ENCODE data around the gene CHCT1. TPM values are rescaled to one million over a fixed set of nuclear protein-coding genes. Genes with fewer than 3 reads are reported as not detected.

Gene CHCT1
- total RNA-seq, 1 donor = not detected

GRCh38 chr17:60435244-60436167 is 13.2 kb downstream of the CHCT1 start:
- peak overlapping the region; percentile 13 for H3K4me3 ChIP-seq (ENCODE audit: low read depth, low read length)
- peak; percentile 98 for DNase-seq (ENCODE audit: low read depth)
- TF ChIP-seq, protein P1, sequence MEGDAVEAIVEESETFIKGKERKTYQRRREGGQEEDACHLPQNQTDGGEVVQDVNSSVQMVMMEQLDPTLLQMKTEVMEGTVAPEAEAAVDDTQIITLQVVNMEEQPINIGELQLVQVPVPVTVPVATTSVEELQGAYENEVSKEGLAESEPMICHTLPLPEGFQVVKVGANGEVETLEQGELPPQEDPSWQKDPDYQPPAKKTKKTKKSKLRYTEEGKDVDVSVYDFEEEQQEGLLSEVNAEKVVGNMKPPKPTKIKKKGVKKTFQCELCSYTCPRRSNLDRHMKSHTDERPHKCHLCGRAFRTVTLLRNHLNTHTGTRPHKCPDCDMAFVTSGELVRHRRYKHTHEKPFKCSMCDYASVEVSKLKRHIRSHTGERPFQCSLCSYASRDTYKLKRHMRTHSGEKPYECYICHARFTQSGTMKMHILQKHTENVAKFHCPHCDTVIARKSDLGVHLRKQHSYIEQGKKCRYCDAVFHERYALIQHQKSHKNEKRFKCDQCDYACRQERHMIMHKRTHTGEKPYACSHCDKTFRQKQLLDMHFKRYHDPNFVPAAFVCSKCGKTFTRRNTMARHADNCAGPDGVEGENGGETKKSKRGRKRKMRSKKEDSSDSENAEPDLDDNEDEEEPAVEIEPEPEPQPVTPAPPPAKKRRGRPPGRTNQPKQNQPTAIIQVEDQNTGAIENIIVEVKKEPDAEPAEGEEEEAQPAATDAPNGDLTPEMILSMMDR (IDR thresholded peaks at IDR 0.05; ENCODE audit: insufficient read depth, low read length) = peak; percentile 86

DNA sequence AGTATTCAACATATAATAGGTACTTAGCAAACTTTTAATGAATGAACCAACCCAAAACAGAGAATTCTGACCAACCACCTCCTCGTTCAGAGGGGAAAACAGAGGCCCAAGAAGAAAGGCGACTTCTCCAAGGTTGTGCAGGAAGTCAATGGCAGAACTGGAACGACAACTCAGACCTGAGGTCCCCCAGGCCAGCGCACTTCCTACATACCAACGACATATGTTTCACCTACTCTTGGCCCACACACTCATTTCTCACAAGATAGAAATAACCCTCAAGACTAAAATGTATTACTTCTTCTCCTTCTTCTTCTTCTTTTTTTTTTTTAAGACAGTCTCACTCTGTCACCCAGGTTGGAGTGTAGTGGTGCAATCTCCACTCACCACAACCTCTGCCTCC is 14.4 kb downstream of the CHCT1 start:
- DNase-seq (ENCODE audit: low read depth) = no peak
- TF ChIP-seq, protein P1 (IDR thresholded peaks at IDR 0.05; ENCODE audit: insufficient read depth, low read length) = no peak
- no peak overlapping the region for H3K4me3 ChIP-seq (ENCODE audit: low read depth, low read length)

DNA sequence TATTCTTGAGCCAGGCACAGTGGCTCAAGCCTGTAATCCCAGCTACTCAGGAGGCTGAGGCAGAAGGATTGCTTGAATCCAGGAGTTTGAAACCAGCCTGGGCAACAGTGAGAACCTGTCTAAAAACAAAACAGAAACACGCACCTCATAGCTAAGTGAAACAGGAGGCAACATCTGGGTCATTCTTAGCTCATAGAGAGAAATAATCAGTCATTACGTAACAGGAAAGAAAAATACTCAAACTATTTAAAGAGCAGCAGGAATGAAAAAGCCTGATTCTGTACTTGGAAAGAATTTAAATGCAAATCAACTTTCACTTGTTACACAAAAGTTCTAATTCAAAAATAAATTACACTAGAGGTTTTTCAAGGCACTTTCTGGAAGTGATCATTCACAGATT is 17.2 kb downstream of the CHCT1 start:
- DNase-seq (ENCODE audit: low read depth) = peak; percentile 73
- H3K4me3 ChIP-seq (ENCODE audit: low read depth, low read length) = no peak overlapping the region
- TF ChIP-seq, protein P1 (IDR thresholded peaks at IDR 0.05; ENCODE audit: insufficient read depth, low read length) = no peak

- H3K4me3 ChIP-seq (ENCODE audit: low read depth, low read length) = no peak overlapping the region
- TF ChIP-seq, protein P1 (IDR thresholded peaks at IDR 0.05; ENCODE audit: insufficient read depth, low read length) = no peak
- DNase-seq (ENCODE audit: low read depth) = peak; percentile 41
These were observed 20.2 kb downstream of the CHCT1 start for GRCh38 chr17:60442271-60443173.

- no peak for DNase-seq (ENCODE audit: low read depth)
- TF ChIP-seq, protein P1 (IDR thresholded peaks at IDR 0.05; ENCODE audit: insufficient read depth, low read length) = no peak
- no peak overlapping the region for H3K4me3 ChIP-seq (ENCODE audit: low read depth, low read length)
These were observed 21.4 kb downstream of the CHCT1 start for GRCh38 chr17:60443713-60444112.

GRCh38 chr17:60445144-60445543 is 22.9 kb downstream of the CHCT1 start:
- DNase-seq (ENCODE audit: low read depth) = no peak
- TF ChIP-seq, protein P1 (IDR thresholded peaks at IDR 0.05; ENCODE audit: insufficient read depth, low read length) = no peak

More at GRCh38 chr17:60445144-60445543, 22.9 kb downstream of the CHCT1 start:
- no peak overlapping the region for H3K4me3 ChIP-seq (ENCODE audit: low read depth, low read length)

All from fibroblast of the aortic adventitia (primary cell).